Measurements from ENCODE around the gene TMBIM1. TPM values are rescaled to one million over a fixed set of nuclear protein-coding genes. Genes with fewer than 3 reads are reported as not detected.

TMBIM1 gene
- total RNA-seq, 1 experiment from 2014 or later = 91.0 TPM

- no peaks in the 10 kb centered on the region for H3K36me3 ChIP-seq (ENCODE audit: control insufficient read depth in 1 of 2, insufficient read depth in 2 of 2, low read length in 2 of 2)
- peaks cover 39 to 68% of the 10 kb centered on the region in 2 experiments for H3K4me1 ChIP-seq (ENCODE audit: control insufficient read depth in 1 of 2, insufficient read depth in 2 of 2, low read length in 2 of 2)
- POLR2A ChIA-PET = no interaction called here
- DNase-seq (ENCODE audit: low read depth, low spot score) (no peak), ATAC-seq (no peak)
- no peaks in the 10 kb centered on the region for H3K9me3 ChIP-seq (ENCODE audit: control insufficient read depth in 1 of 2, insufficient read depth in 1 of 2, low read depth in 1 of 2, low read length in 2 of 2)
- H3K27ac ChIP-seq (ENCODE audit: low read depth, low read length) = peak overlapping the region; percentile 59; the same call in 1 of the 2 replicates
- CTCF ChIA-PET = no interaction called here
- peak overlapping the region; percentile 51 for H3K4me2 ChIP-seq (ENCODE audit: low read length)
- H4K20me1 ChIP-seq (ENCODE audit: insufficient read depth) = no peaks in the 10 kb centered on the region
- RAD21 ChIA-PET (ENCODE audit: low non-redundant PET in 1 of 2, low total read pairs in 2 of 2, uncharacterized antibody in 2 of 2, unreplicated experiment in 2 of 2) = interaction anchor here in 1 of 2 experiments (0.7 kb wide), 1 partner anchor 60 kb away, joined by 5 read pairs; the partner anchor contains the start of gene CATIP
- peaks cover 4% of the 10 kb centered on the region for H3K79me2 ChIP-seq (ENCODE audit: insufficient read depth, low read length)
- no TSS peak for BruUV-seq (replicated peaks)
- no peak overlapping the region for H3K4me3 ChIP-seq (replicated peaks in 1 of 2; ENCODE audit: low read depth in 1 of 2, low read length in 2 of 2)
- TF ChIP-seq TCF7L2 (IDR thresholded peaks at IDR 0.05; ENCODE audit: borderline replicate concordance, extremely low read depth, insufficient read depth, insufficient read length) (no peak), RAD21 (IDR thresholded peaks at IDR 0.05; ENCODE audit: low read depth) (0 out of 2 replicates have a peak, but pooled peaks have one; percentile 18)
- H2AFZ ChIP-seq (ENCODE audit: low read depth, low read length, poor library complexity, severe bottlenecking) = no peak overlapping the region
- H3K9me2 ChIP-seq (ENCODE audit: insufficient read depth) = no peaks in the 10 kb centered on the region
- intact Hi-C loops (cut with micrococcal nuclease) = no loop called here
- no peaks in the 10 kb centered on the region for H3K27me3 ChIP-seq (ENCODE audit: insufficient read depth, low read length)
- peak overlapping the region; percentile 25 for H3K9ac ChIP-seq (ENCODE audit: low read length)
Measured at GRCh38 chr2:218296847-218297246, 4.5 kb upstream of the TMBIM1 start.

- DNase-seq (ENCODE audit: low read depth, low spot score) (no peak), ATAC-seq (no peak)
- intact Hi-C loops (cut with micrococcal nuclease) = no loop called here
- RAD21 ChIA-PET (ENCODE audit: low non-redundant PET in 1 of 2, low total read pairs in 2 of 2, uncharacterized antibody in 2 of 2, unreplicated experiment in 2 of 2) = no interaction called here
- no peak overlapping the region for H2AFZ ChIP-seq (ENCODE audit: low read depth, low read length, poor library complexity, severe bottlenecking)
- H4K20me1 ChIP-seq (ENCODE audit: insufficient read depth) = no peaks in the 10 kb centered on the region
- H3K27me3 ChIP-seq (ENCODE audit: insufficient read depth, low read length) = no peaks in the 10 kb centered on the region
- H3K4me1 ChIP-seq (ENCODE audit: control insufficient read depth in 1 of 2, insufficient read depth in 2 of 2, low read length in 2 of 2) = peaks cover 39 to 68% of the 10 kb centered on the region in 2 experiments
- peaks cover 10% of the 10 kb centered on the region for H3K79me2 ChIP-seq (ENCODE audit: insufficient read depth, low read length)
- no peaks in the 10 kb centered on the region for H3K9me3 ChIP-seq (ENCODE audit: control insufficient read depth in 1 of 2, insufficient read depth in 1 of 2, low read depth in 1 of 2, low read length in 2 of 2)
- no peaks in the 10 kb centered on the region for H3K9me2 ChIP-seq (ENCODE audit: insufficient read depth)
- no peak overlapping the region for H3K4me3 ChIP-seq (replicated peaks in 1 of 2; ENCODE audit: low read depth in 1 of 2, low read length in 2 of 2)
- CTCF ChIA-PET = interaction anchor here (1.3 kb wide), 1 partner anchor 9 kb away, joined by 3 read pairs; no protein-coding TSS in a partner anchor
- H3K4me2 ChIP-seq (ENCODE audit: low read length) = no peak overlapping the region
- no peaks in the 10 kb centered on the region for H3K36me3 ChIP-seq (ENCODE audit: control insufficient read depth in 1 of 2, insufficient read depth in 2 of 2, low read length in 2 of 2)
- TF ChIP-seq ATF3 (IDR thresholded peaks at IDR 0.05) (no peak), EZH2 (IDR thresholded peaks at IDR 0.05) (no peak), JUND (IDR thresholded peaks at IDR 0.05) (no peak)
- H3K9ac ChIP-seq (ENCODE audit: low read length) = no peak overlapping the region
- no TSS peak for BruUV-seq (replicated peaks)
- H3K27ac ChIP-seq (ENCODE audit: low read depth, low read length) = no peak overlapping the region
- POLR2A ChIA-PET = interaction anchor here (1.5 to 2.0 kb wide), 2 partner anchors 9 to 62 kb away, joined by 4 to 6 read pairs; no protein-coding TSS in a partner anchor
Measured at GRCh38 chr2:218296200-218296599, 3.9 kb upstream of the TMBIM1 start.
